GM12878 (cell line): ENCODE measurements around the gene OTOP3. TPM values are rescaled to one million over a fixed set of nuclear protein-coding genes. Genes with fewer than 3 reads are reported as not detected.

Experiments
- ATAC-seq: fragments of 200-7000 bp; cut with Tn5 transposase; 3 replicates; pipeline ENCODE4 v1.9.1; 2020; ENCODE audit warnings: mild to moderate bottlenecking, moderate library complexity
- BruUV-seq: library from RNA; stranded (reverse); fragments of 400-500 nt; replicated peaks from 2 replicates; lab custom pipeline; 2021; lab: Mats Ljungman, UMichigan
- CTCF ChIA-PET: fragments of 300-600 bp; sonication (Branson Sonifier 250); formaldehyde crosslinking; extraction: SDS; loops from one replicate; lab custom pipeline; 2021; ENCODE audit warnings: inconsistent platforms; lab: Yijun Ruan, JAX
- POLR2A ChIA-PET: fragments of 350-600 bp; formaldehyde crosslinking; extraction: SDS; loops from one replicate; lab custom pipeline; 2021; ENCODE audit warnings: inconsistent platforms; lab: Charles Lee
- RAD21 ChIA-PET: fragments of 300-600 bp; sonication (Branson Sonifier 250); formaldehyde crosslinking; loops from one replicate; lab custom pipeline; 2023; ENCODE audit warnings: antibody characterized with exemption; ENCODE audit not compliant: unreplicated experiment; lab: Charles Lee
- SMC1A ChIA-PET: fragments of 300-600 bp; sonication (Branson Sonifier 250); formaldehyde crosslinking; loops from one replicate; lab custom pipeline; 2023; ENCODE audit not compliant: unreplicated experiment, uncharacterized antibody; lab: Charles Lee
- DNase-seq: peaks from one replicate; pipeline ENCODE4 v3.0.0-alpha.2; 2011; ENCODE audit warnings: low read depth, low spot score
- FAIRE-seq: peaks from 3 replicates; lab custom pipeline; 2011; peaks lifted over from hg19 to GRCh38; lab: Jason Lieb, UNC
- H2AFZ ChIP-seq: 2 replicates; pipeline ENCODE4 v1.6.0; 2011; ENCODE audit warnings: low read depth, low read length, control low read depth; ENCODE audit not compliant: control insufficient read depth
- H3K27ac ChIP-seq: 2 replicates; pipeline ENCODE4 v1.5.1; 2011; ENCODE audit warnings: control low read depth; ENCODE audit not compliant: control insufficient read depth, insufficient read depth
- H3K27me3 ChIP-seq, 2 experiments: replicated peaks in 1 of 2; 2 replicates each; pipeline versions ENCODE4 v1.6.0 to v1.6.1; 2011; ENCODE audit warnings: low read length in 1 of 2; ENCODE audit not compliant: control insufficient read depth in 2 of 2, insufficient read depth in 2 of 2
- H3K36me3 ChIP-seq, 2 experiments: 2 replicates each; pipeline ENCODE4 v1.5.1; 2011; ENCODE audit warnings: low read length in 1 of 2; ENCODE audit not compliant: control insufficient read depth in 2 of 2, insufficient read depth in 2 of 2
- H3K4me1 ChIP-seq: 2 replicates; pipeline ENCODE4 v1.6.1; 2011; ENCODE audit warnings: mild to moderate bottlenecking, low read length, moderate library complexity, mixed read lengths; ENCODE audit not compliant: control insufficient read depth, insufficient read depth
- H3K4me2 ChIP-seq: 2 replicates; pipeline ENCODE4 v1.6.0; 2011; ENCODE audit warnings: control low read depth; ENCODE audit not compliant: control insufficient read depth, insufficient read depth
- H3K4me3 ChIP-seq: fragments of 200-600 bp; sonication (generic); 2 replicates; pipeline ENCODE4 v1.5.1; 2016
- H3K79me2 ChIP-seq: 2 replicates; pipeline ENCODE4 v1.6.0; 2011; ENCODE audit warnings: low read length; ENCODE audit not compliant: control insufficient read depth, insufficient read depth
- H3K9ac ChIP-seq: 2 replicates; pipeline ENCODE4 v1.8.0; 2011; ENCODE audit warnings: low read length, control low read depth, mixed read lengths; ENCODE audit not compliant: control insufficient read depth, insufficient read depth
- H3K9me3 ChIP-seq: replicated peaks from 3 replicates; pipeline ENCODE4 v1.5.1; 2011; ENCODE audit warnings: mild to moderate bottlenecking, low read length; ENCODE audit not compliant: control insufficient read depth, insufficient read depth
- H4K20me1 ChIP-seq: 2 replicates; pipeline ENCODE4 v1.6.0; 2011; ENCODE audit not compliant: control insufficient read depth, insufficient read depth
- KLF5 ChIP-seq: fragments of 450-650 bp; IDR thresholded peaks from 2 replicates; pipeline ENCODE4 v1.6.1; 2014; ENCODE audit warnings: mild to moderate bottlenecking; ENCODE audit not compliant: partially characterized antibody
- NFIC ChIP-seq: IDR thresholded peaks from 2 replicates; pipeline ENCODE4 v1.6.1; 2012; ENCODE audit warnings: low read depth, mild to moderate bottlenecking, inconsistent platforms, low read length, moderate library complexity
- POU2F2 ChIP-seq: IDR thresholded peaks from 3 replicates; pipeline ENCODE4 v1.6.1; 2011; ENCODE audit warnings: low read depth, mild to moderate bottlenecking, low read length, borderline replicate concordance
- TCF3 ChIP-seq: IDR thresholded peaks from 2 replicates; pipeline ENCODE4 v1.6.1; 2012; ENCODE audit warnings: low read depth, mild to moderate bottlenecking, low read length, borderline replicate concordance; ENCODE audit not compliant: insufficient read depth
- WGBS: methylation state at CpG from one replicate; pipeline ENCODE4 v1.1.6; 2016; ENCODE audit warnings: low lambda C conversion rate; ENCODE audit not compliant: insufficient replicate concordance, insufficient coverage; ENCODE audit errors: missing lambda C conversion rate; 5-methylcytosine and 5-hydroxymethylcytosine counted together
- in situ Hi-C: fragments of 300-500 bp; cut with MboI; formaldehyde crosslinking; loops from 9 replicates; pipeline ENCODE4 v1.14.3; 2018; ENCODE audit warnings: mixed read lengths
- intact Hi-C: fragments of 100-400 bp; cut with micrococcal nuclease; formaldehyde crosslinking; loops from one replicate; pipeline ENCODE4 v1.14.2; 2022; ENCODE audit not compliant: unreplicated experiment
- polyA plus RNA-seq, 11 experiments: library from polyadenylated mRNA; depleted of rRNA in 4 of 11; unstranded in 6 of 11; stranded (reverse) in 5 of 11; fragments of >200 nt; fragmentation: Nextera tagmentation in 4 of 11; fragmentation: Illumina TruSeq in 1 of 11; extraction: Ambion mirVana in 4 of 11; extraction: Trizol in 1 of 11; gene quantifications; 1 replicate in 1 of 11; 2 replicates in 10 of 11; pipeline versions ENCODE4 v1.2.1 to v1.2.3, GENCODE V29; 2011 to 2016; ENCODE audit warnings: inconsistent platforms in 2 of 11, missing spikeins in 2 of 11, low read depth in 1 of 11
- total RNA-seq, 4 experiments: library from RNA; depleted of rRNA in 3 of 4; stranded (reverse); fragments of >200 nt in 3 of 4; fragmentation: Illumina TruSeq in 1 of 4; extraction: Trizol in 1 of 4; gene quantifications; 2 replicates each; pipeline versions ENCODE4 v1.2.1 to v1.2.3, GENCODE V29; 2013 to 2021
- TF ChIP-seq, protein P1 (sequence below): fragments of 450-650 bp; IDR thresholded peaks from 2 replicates; pipeline ENCODE4 v1.6.1; 2018; ENCODE audit warnings: borderline replicate concordance, mild to moderate bottlenecking; ENCODE audit not compliant: partially characterized antibody
- TF ChIP-seq, protein P2 (sequence below): IDR thresholded peaks from 2 replicates; pipeline ENCODE4 v1.6.1; 2012; ENCODE audit warnings: mild to moderate bottlenecking, low read depth, low read length

The OTOP3 gene
- total and polyA plus RNA-seq, 10 of the 15 experiments (the other 5 are each of a cell fraction or from before 2014, with no cell fraction given): 0.03 to 0.06 TPM; not detected in 8

DNA sequence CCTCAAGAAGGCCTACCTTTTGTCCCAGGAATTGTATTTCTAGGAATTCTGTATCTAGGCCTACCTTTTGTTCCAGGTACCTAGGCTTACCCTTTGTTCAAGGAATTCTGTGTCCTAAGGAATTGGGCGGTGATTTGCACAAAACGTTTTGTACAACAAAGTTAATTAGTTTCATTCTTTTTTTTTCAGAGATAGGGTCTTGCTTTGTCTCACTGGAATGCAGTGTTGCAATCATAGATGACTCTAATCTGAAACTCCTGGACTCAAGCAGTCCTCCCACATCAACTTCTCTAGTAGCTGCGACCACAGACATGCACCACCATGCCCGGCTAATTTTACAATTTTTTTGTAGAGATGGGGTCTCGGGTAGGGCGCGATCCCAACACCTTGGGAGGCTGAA is 58.7 kb downstream of the OTOP3 start:
- SMC1A ChIA-PET: interaction anchor here (0.9 to 1.7 kb wide), 3 partner anchors 7 to 34 kb away, joined by 3 to 4 read pairs (median 4); partner anchors contain the start of gene CDR2L
- in situ Hi-C loops: no loop called here

More for the DNA sequence above, 58.7 kb downstream of the OTOP3 start:
- intact Hi-C loops: no loop called here
- ChIA-PET CTCF (interaction anchor here (4.4 kb wide), 1 partner anchor 33 kb away, joined by 21 read pairs; no protein-coding TSS in a partner anchor), RAD21 (no interaction called here), POLR2A (no interaction called here)
- no peak overlapping the region for H3K4me3 ChIP-seq
- WGBS: 74% methylated on average over 7 of the region's 7 CpGs
- DNase-seq: no peak
- no peaks in the 10 kb centered on the region for H3K36me3 ChIP-seq
- no TSS peak for BruUV-seq
- no peaks in the 10 kb centered on the region for H4K20me1 ChIP-seq
- no peaks in the 10 kb centered on the region for H3K4me1 ChIP-seq
- no peak overlapping the region for H3K4me2 ChIP-seq
- H3K27ac ChIP-seq: no peak overlapping the region
- no peaks in the 10 kb centered on the region for H3K79me2 ChIP-seq
- H2AFZ ChIP-seq: no peak overlapping the region
- peaks cover 0 to 3% of the 10 kb centered on the region in 2 experiments; a peak in 1 of 4 replicates for H3K27me3 ChIP-seq
- no peak for FAIRE-seq
- H3K9me3 ChIP-seq: no peaks in the 10 kb centered on the region
- ATAC-seq: no peak
- TF ChIP-seq TCF3: no peak
- TF ChIP-seq, protein P1, sequence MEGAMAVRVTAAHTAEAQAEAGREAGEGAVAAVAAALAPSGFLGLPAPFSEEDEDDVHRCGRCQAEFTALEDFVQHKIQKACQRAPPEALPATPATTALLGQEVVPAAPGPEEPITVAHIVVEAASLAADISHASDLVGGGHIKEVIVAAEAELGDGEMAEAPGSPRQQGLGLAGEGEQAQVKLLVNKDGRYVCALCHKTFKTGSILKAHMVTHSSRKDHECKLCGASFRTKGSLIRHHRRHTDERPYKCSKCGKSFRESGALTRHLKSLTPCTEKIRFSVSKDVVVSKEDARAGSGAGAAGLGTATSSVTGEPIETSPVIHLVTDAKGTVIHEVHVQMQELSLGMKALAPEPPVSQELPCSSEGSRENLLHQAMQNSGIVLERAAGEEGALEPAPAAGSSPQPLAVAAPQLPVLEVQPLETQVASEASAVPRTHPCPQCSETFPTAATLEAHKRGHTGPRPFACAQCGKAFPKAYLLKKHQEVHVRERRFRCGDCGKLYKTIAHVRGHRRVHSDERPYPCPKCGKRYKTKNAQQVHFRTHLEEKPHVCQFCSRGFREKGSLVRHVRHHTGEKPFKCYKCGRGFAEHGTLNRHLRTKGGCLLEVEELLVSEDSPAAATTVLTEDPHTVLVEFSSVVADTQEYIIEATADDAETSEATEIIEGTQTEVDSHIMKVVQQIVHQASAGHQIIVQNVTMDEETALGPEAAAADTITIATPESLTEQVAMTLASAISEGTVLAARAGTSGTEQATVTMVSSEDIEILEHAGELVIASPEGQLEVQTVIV: no peak
- TF ChIP-seq, protein P2, sequence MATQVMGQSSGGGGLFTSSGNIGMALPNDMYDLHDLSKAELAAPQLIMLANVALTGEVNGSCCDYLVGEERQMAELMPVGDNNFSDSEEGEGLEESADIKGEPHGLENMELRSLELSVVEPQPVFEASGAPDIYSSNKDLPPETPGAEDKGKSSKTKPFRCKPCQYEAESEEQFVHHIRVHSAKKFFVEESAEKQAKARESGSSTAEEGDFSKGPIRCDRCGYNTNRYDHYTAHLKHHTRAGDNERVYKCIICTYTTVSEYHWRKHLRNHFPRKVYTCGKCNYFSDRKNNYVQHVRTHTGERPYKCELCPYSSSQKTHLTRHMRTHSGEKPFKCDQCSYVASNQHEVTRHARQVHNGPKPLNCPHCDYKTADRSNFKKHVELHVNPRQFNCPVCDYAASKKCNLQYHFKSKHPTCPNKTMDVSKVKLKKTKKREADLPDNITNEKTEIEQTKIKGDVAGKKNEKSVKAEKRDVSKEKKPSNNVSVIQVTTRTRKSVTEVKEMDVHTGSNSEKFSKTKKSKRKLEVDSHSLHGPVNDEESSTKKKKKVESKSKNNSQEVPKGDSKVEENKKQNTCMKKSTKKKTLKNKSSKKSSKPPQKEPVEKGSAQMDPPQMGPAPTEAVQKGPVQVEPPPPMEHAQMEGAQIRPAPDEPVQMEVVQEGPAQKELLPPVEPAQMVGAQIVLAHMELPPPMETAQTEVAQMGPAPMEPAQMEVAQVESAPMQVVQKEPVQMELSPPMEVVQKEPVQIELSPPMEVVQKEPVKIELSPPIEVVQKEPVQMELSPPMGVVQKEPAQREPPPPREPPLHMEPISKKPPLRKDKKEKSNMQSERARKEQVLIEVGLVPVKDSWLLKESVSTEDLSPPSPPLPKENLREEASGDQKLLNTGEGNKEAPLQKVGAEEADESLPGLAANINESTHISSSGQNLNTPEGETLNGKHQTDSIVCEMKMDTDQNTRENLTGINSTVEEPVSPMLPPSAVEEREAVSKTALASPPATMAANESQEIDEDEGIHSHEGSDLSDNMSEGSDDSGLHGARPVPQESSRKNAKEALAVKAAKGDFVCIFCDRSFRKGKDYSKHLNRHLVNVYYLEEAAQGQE: no peak
- no peak for TF ChIP-seq NFIC
- TF ChIP-seq POU2F2: no peak
- no peak for TF ChIP-seq KLF5
- H3K9ac ChIP-seq: no peak overlapping the region
